HS-5 (cell line): ENCODE measurements around the gene KCNQ1OT1.
"Not testable (repeated sequence)": the region's sequence is repeated elsewhere in the genome, so short reads cannot be mapped to it uniquely, and the experiment has no call there.

Source experiments
- DNase-seq: peaks from one replicate; pipeline ENCODE4 v3.0.0-alpha.2; 2012; ENCODE audit warnings: low read depth

KCNQ1OT1 gene

GRCh38 chr11:2652333-2653197 is 47.2 kb downstream of the KCNQ1OT1 start:
- no peak for DNase-seq

- no peak for DNase-seq
Observed at GRCh38 chr11:2651826-2652271, 47.9 kb downstream of the KCNQ1OT1 start.

- DNase-seq, result no peak
Observed at GRCh38 chr11:2651054-2651617, 48.7 kb downstream of the KCNQ1OT1 start.

GRCh38 chr11:2650343-2650867 is 49.4 kb downstream of the KCNQ1OT1 start:
- DNase-seq, result no peak

- no peak for DNase-seq
Observed at GRCh38 chr11:2649848-2650247, 49.9 kb downstream of the KCNQ1OT1 start.

GRCh38 chr11:2649400-2649799 is 50.4 kb downstream of the KCNQ1OT1 start:
- DNase-seq, result no peak

GRCh38 chr11:2647953-2648352 is 51.8 kb downstream of the KCNQ1OT1 start:
- no peak for DNase-seq

- no peak for DNase-seq
Observed at GRCh38 chr11:2647167-2647566, 52.6 kb downstream of the KCNQ1OT1 start.

- DNase-seq, result no peak
Observed at GRCh38 chr11:2645779-2646118, 54.0 kb downstream of the KCNQ1OT1 start.

- no peak for DNase-seq
Observed at GRCh38 chr11:2644844-2645778, 54.7 kb downstream of the KCNQ1OT1 start.

- DNase-seq, result no peak
Observed at GRCh38 chr11:2643746-2644145, 56.0 kb downstream of the KCNQ1OT1 start.

- DNase-seq, result no peak
Observed at GRCh38 chr11:2641623-2642022, 58.2 kb downstream of the KCNQ1OT1 start.

GRCh38 chr11:2639763-2640162 is 60.0 kb downstream of the KCNQ1OT1 start:
- DNase-seq, result not testable (repeated sequence)

- no peak for DNase-seq
Observed at GRCh38 chr11:2631161-2631560, 68.6 kb downstream of the KCNQ1OT1 start.

- no peak for DNase-seq
Observed at GRCh38 chr11:2630679-2631078, 69.1 kb downstream of the KCNQ1OT1 start.

GRCh38 chr11:2625183-2625582 is 74.6 kb downstream of the KCNQ1OT1 start:
- no peak for DNase-seq

GRCh38 chr11:2621894-2622293 is 77.9 kb downstream of the KCNQ1OT1 start:
- no peak for DNase-seq

- no peak for DNase-seq
Observed at GRCh38 chr11:2612884-2613571, 86.8 kb downstream of the KCNQ1OT1 start.

- no peak for DNase-seq
Observed at GRCh38 chr11:2609345-2609744, 90.4 kb downstream of the KCNQ1OT1 start.

GRCh38 chr11:2599561-2600189 is 100.1 kb downstream of the KCNQ1OT1 start:
- DNase-seq, result no peak

- no peak for DNase-seq
Observed at GRCh38 chr11:2595204-2595603, 104.6 kb downstream of the KCNQ1OT1 start.
